Aorta (tissue), 5 donors: ENCODE measurements around the gene PKD2L1. TPM values are rescaled to one million over a fixed set of nuclear protein-coding genes. Genes with fewer than 3 reads are reported as not detected.
A peak's percentile ranks its signal among the peaks of the same experiment; 100 is the strongest.
"Not testable (repeated sequence)": the region's sequence is repeated elsewhere in the genome, so short reads cannot be mapped to it uniquely, and the experiment has no call there.

Experiments used
- ATAC-seq: fragments of 200-7000 bp; cut with Tn5 transposase; one replicate; pipeline ENCODE4 v1.9.1; 2022; ENCODE audit warnings: moderate library complexity; ENCODE audit not compliant: low FRiP score
- DNase-seq, 2 donors: peaks; one replicate each; pipeline ENCODE4 v3.0.0-alpha.2; 2020
- H3K27ac ChIP-seq, 2 donors: one replicate each; pipeline ENCODE4 v1.5.1; 2013; ENCODE audit warnings: low read length in 2 of 2, mild to moderate bottlenecking in 2 of 2, moderate library complexity in 2 of 2, control low read depth in 1 of 2, inconsistent platforms in 1 of 2, low read depth in 1 of 2
- H3K27me3 ChIP-seq, 2 donors: one replicate each; pipeline ENCODE4 v1.6.1; 2013; ENCODE audit warnings: control low read depth in 1 of 2, low read length in 1 of 2, mild to moderate bottlenecking in 1 of 2, moderate library complexity in 1 of 2; ENCODE audit not compliant: insufficient read depth in 2 of 2, control insufficient read depth in 1 of 2
- H3K36me3 ChIP-seq, 2 donors: one replicate each; pipeline ENCODE4 v1.6.1; 2013; ENCODE audit warnings: control low read depth in 1 of 2, low read length in 1 of 2, mild to moderate bottlenecking in 1 of 2; ENCODE audit not compliant: insufficient read depth in 2 of 2, control insufficient read depth in 1 of 2
- H3K4me1 ChIP-seq, 2 donors: one replicate each; pipeline ENCODE4 v1.6.1; 2013; ENCODE audit warnings: low read length in 2 of 2, control low read depth in 1 of 2, mild to moderate bottlenecking in 1 of 2, moderate library complexity in 1 of 2; ENCODE audit not compliant: insufficient read depth in 2 of 2, control insufficient read depth in 1 of 2
- H3K4me3 ChIP-seq, 2 donors: one replicate each; pipeline ENCODE4 v1.5.1; 2013; ENCODE audit warnings: low read length in 2 of 2, control low read depth in 1 of 2, mild to moderate bottlenecking in 1 of 2
- H3K9me3 ChIP-seq: one replicate; pipeline ENCODE4 v1.6.1; 2013; ENCODE audit warnings: mild to moderate bottlenecking, low read length; ENCODE audit not compliant: control insufficient read depth
- WGBS, 2 donors: extraction: QIAGEN DNeasy Blood & Tissue Kit; methylation state at CpG; one replicate each; pipeline ENCODE4 v1.1.7; 2013; 5-methylcytosine and 5-hydroxymethylcytosine counted together
- intact Hi-C, 2 donors: fragments of 100-400 bp; cut with DNase I; formaldehyde crosslinking; loops; one replicate each; pipeline versions ENCODE4 v1.14.2 to v1.15.0; 2022
- polyA plus RNA-seq, 2 donors: library from polyadenylated mRNA; stranded (reverse); fragments of 200-250 nt; gene quantifications; one replicate each; pipeline ENCODE4 v1.2.3, GENCODE V29; 2013
- total RNA-seq, 2 donors: library from RNA; stranded (reverse); fragmentation: NEBNext Ultra II Directional; extraction: Animal tissue kit (Norgen Biotek cat#: 25700); gene quantifications; one replicate each; pipeline ENCODE4 v1.2.1, GENCODE V29; 2021
- donor health status: healthy with polysubstance abuse.
- donor health status: Bipolar disorder and iron deficiency.
- donor health status: DM: no; HTN: no; CAD: no.
- donor health status: DM: no; HTN: no; CAD: no.
- donor health status: DM: yes; HTN: yes; CAD: no.

The PKD2L1 gene
- total and polyA plus RNA-seq, 4 donors, result 0.25 to 1.1 (median 0.79) TPM

GRCh38 chr10:100304414-100304813, 25.6 kb downstream of the PKD2L1 start:
- Histone ChIP-seq H3K4me3 (no peak overlapping the region), H3K4me1 (no peaks in the 10 kb centered on the region), H3K27me3 (no peaks in the 10 kb centered on the region), H3K9me3 (no peaks in the 10 kb centered on the region), H3K27ac (no peak overlapping the region), H3K36me3 (no peaks in the 10 kb centered on the region)
- intact Hi-C loops, result no loop called here
- 81 to 84% methylated on average over 3 of the region's 3 CpGs for WGBS, 2 donors
- DNase-seq (no peak), ATAC-seq (no peak)

GRCh38 chr10:100303724-100304319, 26.2 kb downstream of the PKD2L1 start:
- H3K9me3 ChIP-seq, result no peaks in the 10 kb centered on the region
- no peaks in the 10 kb centered on the region for H3K36me3 ChIP-seq
- 21 to 22% methylated on average over 7 of the region's 7 CpGs for WGBS, 2 donors
- H3K4me1 ChIP-seq, result no peaks in the 10 kb centered on the region
- intact Hi-C loops, result no loop called here
- H3K27me3 ChIP-seq, result no peaks in the 10 kb centered on the region
- H3K27ac ChIP-seq, result no peak overlapping the region
- no peak overlapping the region for H3K4me3 ChIP-seq
- DNase-seq (no peak), ATAC-seq (no peak)

GRCh38 chr10:100301123-100301522, 28.9 kb downstream of the PKD2L1 start:
- ATAC-seq, H3K4me1 ChIP-seq, intact Hi-C loops, H3K36me3 ChIP-seq, H3K27ac ChIP-seq, H3K27me3 ChIP-seq, DNase-seq, H3K4me3 ChIP-seq, H3K9me3 ChIP-seq: not testable (repeated sequence)
- 61 to 78% methylated on average over 5 of the region's 5 CpGs for WGBS, 2 donors

GRCh38 chr10:100297242-100297641, 32.8 kb downstream of the PKD2L1 start:
- Histone ChIP-seq H3K27ac (no peak overlapping the region), H3K4me1 (no peaks in the 10 kb centered on the region), H3K4me3 (no peak overlapping the region), H3K36me3 (no peaks in the 10 kb centered on the region), H3K27me3 (peaks cover 0 to 2% of the 10 kb centered on the region in 2 donors), H3K9me3 (no peaks in the 10 kb centered on the region)
- ATAC-seq, result no peak
- 72 to 77% methylated on average over 9 of the region's 9 CpGs for WGBS, 2 donors
- intact Hi-C loops, result no loop called here
- no peak for DNase-seq

- no peaks in the 10 kb centered on the region for H3K4me1 ChIP-seq
- DNase-seq (no peak), ATAC-seq (no peak)
- no peak overlapping the region for H3K27ac ChIP-seq
- H3K27me3 ChIP-seq, result peaks cover 0 to 2% of the 10 kb centered on the region in 2 donors
- no peak overlapping the region for H3K4me3 ChIP-seq
- no peaks in the 10 kb centered on the region for H3K36me3 ChIP-seq
- intact Hi-C loops, result no loop called here
- H3K9me3 ChIP-seq, result no peaks in the 10 kb centered on the region
Observed at GRCh38 chr10:100293066-100293465, 37.0 kb downstream of the PKD2L1 start.

- ATAC-seq, intact Hi-C loops, H3K4me1 ChIP-seq, H3K9me3 ChIP-seq, H3K27me3 ChIP-seq, H3K27ac ChIP-seq, H3K36me3 ChIP-seq, H3K4me3 ChIP-seq: not testable (repeated sequence)
- 72 to 86% methylated on average over 4 of the region's 4 CpGs for WGBS, 2 donors
- DNase-seq, result peak in 1 of 2 donors; percentile 79
Observed at GRCh38 chr10:100292300-100292699, 37.7 kb downstream of the PKD2L1 start.

GRCh38 chr10:100291356-100291755, 38.7 kb downstream of the PKD2L1 start:
- intact Hi-C loops, result no loop called here
- H3K36me3 ChIP-seq, result no peaks in the 10 kb centered on the region
- no peaks in the 10 kb centered on the region for H3K4me1 ChIP-seq
- no peaks in the 10 kb centered on the region for H3K9me3 ChIP-seq
- 70 to 72% methylated on average over 3 of the region's 3 CpGs for WGBS, 2 donors
- H3K4me3 ChIP-seq, result no peak overlapping the region
- ATAC-seq, result no peak
- peaks cover 0 to 2% of the 10 kb centered on the region in 2 donors for H3K27me3 ChIP-seq
- DNase-seq, result no peak
- H3K27ac ChIP-seq, result no peak overlapping the region

- WGBS, 2 donors, result 84 to 93% methylated on average over 2 of the region's 2 CpGs
- Histone ChIP-seq H3K9me3 (no peaks in the 10 kb centered on the region), H3K4me3 (no peak overlapping the region), H3K36me3 (no peaks in the 10 kb centered on the region), H3K27me3 (no peaks in the 10 kb centered on the region), H3K27ac (no peak overlapping the region), H3K4me1 (no peaks in the 10 kb centered on the region)
- ATAC-seq, result no peak
- intact Hi-C loops, result loop anchor here in 1 of 2 donors (2.0 kb wide), 1 partner anchor 23 kb away; the partner anchor contains the start of gene CWF19L1
- DNase-seq, result no peak
Observed at GRCh38 chr10:100289641-100290040, 40.4 kb downstream of the PKD2L1 start.

GRCh38 chr10:100288196-100288595, 41.8 kb downstream of the PKD2L1 start:
- 85 to 93% methylated on average over 5 of the region's 5 CpGs for WGBS, 2 donors
- intact Hi-C loops, result loop anchor here in 1 of 2 donors (2.0 kb wide), 1 partner anchor 21 kb away; the partner anchor contains the start of gene CWF19L1
- no peaks in the 10 kb centered on the region for H3K4me1 ChIP-seq
- H3K27ac ChIP-seq, result no peak overlapping the region
- no peaks in the 10 kb centered on the region for H3K9me3 ChIP-seq
- H3K27me3 ChIP-seq, result no peaks in the 10 kb centered on the region
- H3K4me3 ChIP-seq, result no peak overlapping the region
- DNase-seq, result no peak
- ATAC-seq, result no peak
- H3K36me3 ChIP-seq, result peaks cover 0 to under 1% of the 10 kb centered on the region in 2 donors
